Myometrial cell (primary cell): ENCODE measurements around the gene ZFP37. TPM values are rescaled to one million over a fixed set of nuclear protein-coding genes. Genes with fewer than 3 reads are reported as not detected.

Experiments
- total RNA-seq: library from RNA; depleted of rRNA; stranded (reverse); fragments of >200 nt; gene quantifications from 2 replicates; pipeline ENCODE4 v1.2.3, GENCODE V29; 2015

The ZFP37 gene
- total RNA-seq, result 0.29 and 1.9 TPM in 2 replicates

GRCh38 chr9:113056191-113057106 lies at the start of gene ZFP37:
ZFP37 (minus strand) TSS chr9:113056724; CDS start chr9:113056688, 36 bp downstream.

DNA sequence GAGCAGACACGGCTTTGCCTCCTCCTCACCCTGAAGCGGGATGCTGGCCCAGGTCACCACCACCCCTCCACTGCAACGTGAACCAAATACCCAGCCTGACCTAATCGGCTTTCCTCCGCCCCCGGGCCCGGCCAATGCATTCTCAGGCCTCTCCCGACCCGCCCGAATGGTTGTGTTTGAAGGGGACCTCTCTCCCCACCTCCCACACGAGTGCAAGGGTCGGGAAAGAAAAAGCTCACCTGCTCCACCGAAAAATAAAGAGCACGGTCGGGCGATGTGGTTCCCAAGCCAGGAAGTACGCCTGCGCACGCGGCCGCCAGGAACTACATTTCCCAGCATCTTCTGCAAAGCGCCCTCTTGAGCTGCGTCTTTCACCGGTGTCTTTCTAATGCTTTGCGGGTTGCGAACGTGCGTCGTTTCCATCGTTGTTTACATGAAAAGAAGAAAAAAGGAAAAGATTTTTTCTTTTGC lies 44.6 kb downstream of the ZFP37 start, which contains the start of gene ZNF883:
TSS of gene ZNF883 (minus strand) at position 282 of the 471 bp plus-strand sequence.

Other genes starting within 250 kb of the ZFP37 start
- not detected in 2 replicates for gene SLC46A2, start 165.8 kb downstream of the ZFP37 start, total RNA-seq
- gene ZNF883, start 44.5 kb downstream of the ZFP37 start, total RNA-seq, result 1.7 and 3.7 TPM in 2 replicates
- 19.9 and 24.3 TPM in 2 replicates for gene SLC31A2, start 94.3 kb upstream of the ZFP37 start, total RNA-seq
- 12.4 and 21.3 TPM in 2 replicates for gene FKBP15, start 164.6 kb upstream of the ZFP37 start, total RNA-seq
- 29.7 and 36.0 TPM in 2 replicates for gene SLC31A1, start 164.8 kb upstream of the ZFP37 start, total RNA-seq
- 30.0 and 39.5 TPM in 2 replicates for gene CDC26, start 218.8 kb upstream of the ZFP37 start, total RNA-seq
- gene PRPF4, start 218.9 kb upstream of the ZFP37 start, total RNA-seq, result 22.5 and 27.8 TPM in 2 replicates
- gene RNF183, start 246.7 kb upstream of the ZFP37 start, total RNA-seq, result not detected in 2 replicates